Eye (tissue), 1 donor: ENCODE measurements around the gene TRIO.
A peak's percentile ranks its signal among the peaks of the same experiment; 100 is the strongest.

Experiments used
- DNase-seq: peaks from one replicate; pipeline ENCODE4 v3.0.0-alpha.2; 2015

The TRIO gene

DNA sequence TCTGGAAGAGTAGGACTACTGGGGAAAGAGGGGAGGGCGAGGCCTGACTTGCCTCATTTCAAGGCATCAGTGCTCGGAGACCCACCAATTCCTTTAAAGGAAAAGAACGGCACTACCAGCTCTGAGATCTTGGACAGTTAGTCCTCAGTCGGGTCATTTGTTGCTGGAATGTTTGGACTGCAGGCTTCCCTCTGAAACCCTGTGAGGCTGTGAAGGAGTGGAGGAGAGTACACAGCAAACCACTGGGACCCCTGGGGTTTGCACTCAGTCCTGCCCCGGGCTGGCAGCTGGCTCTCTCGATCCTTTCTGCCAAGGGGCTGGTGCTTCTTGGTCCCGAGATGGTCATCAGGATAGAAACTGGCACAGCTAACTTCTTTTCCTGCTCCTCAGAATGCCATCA is 194.5 kb downstream of the TRIO start:
- no peak for DNase-seq

- no peak for DNase-seq
Measured at GRCh38 chr5:14339468-14339867, 196.3 kb downstream of the TRIO start.

DNA sequence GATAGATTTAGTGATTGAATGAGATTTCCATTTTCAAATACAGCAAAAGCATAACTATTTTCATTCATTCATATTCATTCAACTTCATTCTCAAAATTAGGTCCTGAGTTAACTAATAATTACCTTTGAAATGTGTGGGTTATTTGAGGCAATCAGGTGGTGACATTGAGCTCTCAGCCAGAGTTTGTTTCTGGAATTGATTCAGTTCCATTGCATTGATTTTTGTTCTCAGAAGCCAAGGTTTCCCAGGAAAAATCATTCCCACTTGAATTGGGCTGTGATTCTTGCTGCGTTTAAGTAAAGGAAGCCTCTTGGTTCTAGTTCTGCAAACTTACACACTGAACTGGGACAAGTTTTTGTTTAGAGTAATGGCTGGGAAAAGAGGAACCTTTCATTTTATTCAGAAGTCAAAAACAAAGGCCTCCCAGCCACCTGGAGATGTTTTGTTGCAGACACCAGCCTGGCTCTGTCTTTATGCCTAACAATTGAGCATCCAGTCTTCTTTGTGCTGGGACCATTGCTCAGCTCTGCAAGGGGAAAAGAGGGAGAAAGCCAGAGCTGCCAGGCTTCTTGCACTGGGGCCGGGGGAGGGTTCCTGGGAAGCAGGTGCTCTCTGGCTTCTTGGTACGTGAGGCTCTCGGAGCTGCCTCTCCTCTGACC is 198.6 kb downstream of the TRIO start:
- no peak for DNase-seq

GRCh38 chr5:14342306-14342705 is 199.2 kb downstream of the TRIO start:
- DNase-seq = no peak

DNA sequence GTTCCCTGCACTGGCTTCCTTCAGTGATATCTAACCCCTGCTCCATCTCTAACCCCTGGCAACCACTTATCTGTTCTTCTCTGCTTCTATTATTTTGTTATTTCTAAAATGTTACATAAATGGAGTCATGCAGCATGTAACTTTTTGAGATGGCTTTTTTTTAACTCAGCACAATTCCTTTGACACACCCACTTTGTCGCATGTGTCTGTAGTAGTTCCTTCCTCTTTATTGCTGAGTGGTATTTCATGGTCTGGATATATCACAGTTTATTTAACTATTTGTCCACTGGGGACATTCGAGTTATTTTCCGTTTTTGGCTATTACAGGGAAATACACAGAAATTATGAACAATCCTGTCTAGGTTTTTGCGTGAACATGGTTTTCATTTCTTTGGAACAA is 200.2 kb downstream of the TRIO start:
- DNase-seq = no peak

DNA sequence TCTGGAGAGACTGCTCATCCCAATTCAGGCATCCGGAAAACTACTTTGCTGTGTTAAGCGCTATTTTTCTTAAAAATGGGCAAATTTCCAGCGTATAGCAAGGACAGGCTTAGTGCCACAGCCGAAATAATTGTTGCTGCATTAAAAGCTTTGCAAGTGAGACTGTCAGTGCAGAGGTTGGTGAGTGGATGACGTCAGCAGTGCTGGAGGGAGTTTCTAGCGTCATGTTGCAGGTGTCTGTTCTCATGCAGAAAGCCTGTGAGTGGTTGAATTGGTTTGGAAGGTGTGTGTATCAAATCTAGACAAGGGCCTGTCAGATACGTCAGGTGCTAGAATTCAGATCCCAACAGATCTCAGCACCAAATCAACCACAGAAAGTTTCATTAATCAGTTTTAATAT is 204.4 kb downstream of the TRIO start:
- no peak for DNase-seq

DNA sequence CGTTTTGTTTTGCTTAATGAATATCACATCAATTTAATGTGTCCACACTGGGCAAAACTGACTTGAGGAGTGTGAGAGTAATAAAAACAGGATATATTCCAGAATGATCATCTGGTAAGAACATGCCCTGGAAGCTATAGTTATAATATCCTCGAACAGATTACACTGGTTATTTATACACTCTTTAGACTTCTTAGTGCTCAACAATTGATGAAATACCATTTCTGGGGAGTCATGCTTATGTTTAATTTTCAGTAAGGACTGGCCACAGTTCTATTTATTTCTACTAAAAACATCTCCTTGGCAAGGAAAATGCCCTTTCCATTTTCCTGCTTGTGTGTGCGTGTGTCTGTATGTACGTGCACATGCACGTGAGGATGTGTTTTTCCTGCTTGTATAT is 205.0 kb downstream of the TRIO start:
- no peak for DNase-seq

- no peak for DNase-seq
Measured at GRCh38 chr5:14349029-14349428, 205.9 kb downstream of the TRIO start.

DNA sequence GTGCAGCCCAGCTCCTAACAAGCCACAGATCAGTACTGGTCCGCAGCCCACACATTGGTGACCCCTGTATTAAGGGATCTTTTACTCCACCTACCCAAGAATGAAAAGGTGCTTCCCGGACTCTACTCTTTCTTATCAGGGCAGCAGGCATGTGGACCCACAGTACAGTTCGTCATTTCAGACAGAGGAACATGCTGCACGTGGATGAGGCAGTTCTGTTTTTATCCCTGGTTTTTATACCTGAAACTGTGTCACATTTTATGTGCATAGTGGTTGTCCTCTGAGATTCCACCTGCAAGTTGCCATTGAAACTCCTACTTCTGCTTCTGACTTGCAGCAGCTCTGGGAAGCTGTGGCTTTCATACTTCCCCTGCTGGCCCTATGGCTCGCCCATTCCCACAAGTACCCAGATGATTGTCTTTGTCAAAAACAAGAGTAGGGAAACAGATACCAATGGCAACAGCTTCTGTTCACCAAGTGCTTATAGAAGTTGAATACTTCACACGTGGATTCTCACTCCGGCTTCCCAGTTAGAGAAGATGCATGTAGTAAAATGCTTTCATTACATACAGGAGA is 208.0 kb downstream of the TRIO start:
- no peak for DNase-seq

- peak; percentile 85 for DNase-seq
Measured at GRCh38 chr5:14351845-14352712, 208.9 kb downstream of the TRIO start.

GRCh38 chr5:14353726-14354474 is 210.8 kb downstream of the TRIO start:
- DNase-seq = no peak

GRCh38 chr5:14355391-14355790 is 212.2 kb downstream of the TRIO start:
- DNase-seq = no peak

GRCh38 chr5:14356305-14356704 is 213.2 kb downstream of the TRIO start:
- DNase-seq = no peak

- no peak for DNase-seq
Measured at GRCh38 chr5:14357441-14357840, 214.3 kb downstream of the TRIO start.

- peak; percentile 57 for DNase-seq
Measured at GRCh38 chr5:14357851-14358250, 214.7 kb downstream of the TRIO start.

DNA sequence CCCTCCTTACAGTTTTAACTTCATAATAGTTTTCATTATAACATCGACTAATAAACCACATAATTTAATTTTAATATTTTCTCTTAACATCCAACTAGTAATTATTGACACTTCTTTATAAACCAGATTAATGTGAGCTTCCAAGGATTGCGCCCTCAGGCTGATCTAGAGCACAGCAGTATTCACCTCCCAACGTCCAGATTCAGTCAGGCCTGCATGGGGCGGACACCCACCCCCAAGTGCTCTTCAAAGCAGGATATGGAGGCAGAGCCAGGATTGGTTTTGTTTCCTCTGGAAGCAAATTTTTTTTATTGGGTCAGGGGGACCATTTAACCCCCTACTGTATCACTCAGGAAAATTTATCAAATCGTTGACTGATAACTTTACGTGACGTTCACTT is 215.4 kb downstream of the TRIO start:
- DNase-seq = no peak

GRCh38 chr5:14359069-14360043 is 216.2 kb downstream of the TRIO start:
- DNase-seq = no peak

GRCh38 chr5:14362491-14362890 is 219.3 kb downstream of the TRIO start:
- no peak for DNase-seq

DNA sequence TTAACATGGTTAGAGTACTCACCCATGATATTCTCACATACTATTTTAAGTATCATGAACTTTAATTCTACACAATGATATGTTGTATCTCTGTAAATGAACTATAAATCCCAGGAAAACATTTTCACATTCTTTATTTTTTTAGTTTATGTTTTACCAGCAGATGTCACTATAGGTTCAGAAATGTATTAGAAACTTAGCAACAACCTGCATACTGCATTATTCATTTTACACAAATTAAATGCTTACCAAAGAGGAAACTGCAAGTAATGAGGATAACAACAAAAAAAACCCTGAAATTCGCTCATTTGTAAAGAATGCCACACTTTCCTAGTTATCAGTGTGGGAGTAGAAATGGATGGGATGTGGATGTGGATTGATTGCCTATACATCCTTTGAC is 221.0 kb downstream of the TRIO start:
- DNase-seq = peak; percentile 35

DNA sequence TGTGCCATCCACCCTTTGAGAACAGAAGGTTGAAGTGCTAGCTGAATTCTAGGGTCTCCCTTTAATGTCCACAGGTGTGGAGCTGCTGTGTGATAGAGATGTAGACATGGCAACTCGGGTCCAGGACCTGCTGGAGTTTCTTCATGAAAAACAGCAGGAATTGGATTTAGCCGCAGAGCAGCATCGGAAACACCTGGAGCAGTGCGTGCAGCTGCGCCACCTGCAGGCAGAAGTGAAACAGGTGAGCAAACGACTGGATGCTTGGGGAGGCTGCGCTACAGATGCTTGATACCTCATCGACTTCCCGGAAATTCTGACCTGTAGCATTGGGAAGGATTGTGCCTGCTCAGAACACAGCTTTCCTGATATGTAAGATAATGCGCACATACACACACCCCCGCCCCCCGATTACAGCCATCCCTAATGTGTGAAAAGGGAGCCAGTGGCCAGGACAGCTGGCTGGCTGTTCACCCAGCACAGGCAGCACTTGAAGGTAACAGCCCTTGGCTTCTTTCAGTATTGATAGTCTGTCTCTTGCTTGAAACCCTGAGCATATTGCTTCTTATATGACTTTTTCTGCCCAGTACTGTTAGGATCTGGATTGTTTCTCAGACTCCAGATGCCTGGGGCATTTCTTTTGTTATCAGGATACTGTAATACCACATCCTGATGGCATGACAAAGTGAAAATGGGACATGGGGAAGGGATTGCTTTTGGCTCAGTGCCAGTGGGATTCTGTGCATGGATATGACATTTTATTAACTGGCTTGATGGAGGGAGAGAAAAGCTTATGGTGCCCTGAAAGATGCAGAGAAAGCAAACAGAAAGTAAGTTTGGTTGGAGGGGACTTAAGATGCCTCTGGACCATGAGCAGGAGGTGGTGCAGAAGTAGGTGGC is 221.7 kb downstream of the TRIO start:
- peak; percentile 33 for DNase-seq

GRCh38 chr5:14365831-14366430 is 222.8 kb downstream of the TRIO start:
- no peak for DNase-seq
